Retina (tissue), 1 donor: ENCODE data around the gene UFSP1.
"Not testable (repeated sequence)": the region's sequence is repeated elsewhere in the genome, so short reads cannot be mapped to it uniquely, and the experiment has no call there.

Experiments
- DNase-seq: peaks from one replicate; pipeline ENCODE4 v3.0.0-alpha.2; 2016

UFSP1 gene

GRCh38 chr7:100879685-100880261 lies 9.7 kb downstream of the UFSP1 start:
- peak; percentile 47 for DNase-seq

- DNase-seq, result no peak
These were observed 10.8 kb downstream of the UFSP1 start for GRCh38 chr7:100878685-100879084.

GRCh38 chr7:100878013-100878412 lies 11.5 kb downstream of the UFSP1 start:
- no peak for DNase-seq

GRCh38 chr7:100875356-100875751 lies 14.2 kb downstream of the UFSP1 start:
- DNase-seq, result no peak

GRCh38 chr7:100874577-100875355 lies 14.7 kb downstream of the UFSP1 start, which contains the start of gene SRRT:
SRRT (plus strand) TSS chr7:100875103; CDS start chr7:100875591, 488 bp downstream.
- DNase-seq, result peak; percentile 99

- DNase-seq, result no peak
These were observed 15.3 kb downstream of the UFSP1 start for GRCh38 chr7:100874300-100874576.

GRCh38 chr7:100873599-100874299 lies 15.8 kb downstream of the UFSP1 start:
- DNase-seq, result no peak

- peak; percentile 44 for DNase-seq
These were observed 21.6 kb downstream of the UFSP1 start for GRCh38 chr7:100867776-100868485.

GRCh38 chr7:100867040-100867775 lies 22.3 kb downstream of the UFSP1 start, which contains the start of gene TRIP6:
TRIP6 (plus strand) TSS chr7:100867387; CDS start chr7:100867498, 111 bp downstream.
- peak; percentile 82 for DNase-seq

GRCh38 chr7:100866729-100867039 lies 22.8 kb downstream of the UFSP1 start:
- DNase-seq, result peak; percentile 25

GRCh38 chr7:100865938-100866728 lies 23.4 kb downstream of the UFSP1 start:
- DNase-seq, result no peak

GRCh38 chr7:100865372-100865911 lies 24.1 kb downstream of the UFSP1 start:
- no peak for DNase-seq

GRCh38 chr7:100864263-100864845 lies 25.2 kb downstream of the UFSP1 start:
- DNase-seq, result no peak

- no peak for DNase-seq
These were observed 26.0 kb downstream of the UFSP1 start for GRCh38 chr7:100863406-100863950.

- no peak for DNase-seq
These were observed 27.9 kb downstream of the UFSP1 start for GRCh38 chr7:100861616-100861985.

- no peak for DNase-seq
These were observed 28.6 kb downstream of the UFSP1 start for GRCh38 chr7:100860702-100861615.

GRCh38 chr7:100859856-100860255 lies 29.7 kb downstream of the UFSP1 start:
- DNase-seq, result no peak

GRCh38 chr7:100856871-100857282 lies 32.6 kb downstream of the UFSP1 start:
- no peak for DNase-seq

- no peak for DNase-seq
These were observed 34.0 kb downstream of the UFSP1 start for GRCh38 chr7:100855515-100855914.

GRCh38 chr7:100854899-100855298 lies 34.6 kb downstream of the UFSP1 start:
- not testable (repeated sequence) for DNase-seq
